Keratinocyte (primary cell): ENCODE results near the gene MSI2.

Source experiments
- CTCF ChIP-seq, 3 experiments: IDR thresholded peaks in 1 of 3; conservative IDR thresholded peaks in 1 of 3; optimal IDR thresholded peaks in 1 of 3; 2 replicates in 2 of 3; 3 replicates in 1 of 3; pipeline versions ENCODE3 to v1.5.1; 2011; ENCODE audit warnings: low read length in 3 of 3, mild to moderate bottlenecking in 3 of 3, moderate library complexity in 2 of 3, control low read depth in 1 of 3, inconsistent platforms in 1 of 3; ENCODE audit not compliant: insufficient read depth in 2 of 3; ENCODE audit errors: extremely low read depth in 1 of 3
- EZH2 ChIP-seq: IDR thresholded peaks from one replicate; pipeline ENCODE4 v1.6.1; 2012; ENCODE audit warnings: inconsistent platforms, mild to moderate bottlenecking, low read length, moderate library complexity

DNA sequence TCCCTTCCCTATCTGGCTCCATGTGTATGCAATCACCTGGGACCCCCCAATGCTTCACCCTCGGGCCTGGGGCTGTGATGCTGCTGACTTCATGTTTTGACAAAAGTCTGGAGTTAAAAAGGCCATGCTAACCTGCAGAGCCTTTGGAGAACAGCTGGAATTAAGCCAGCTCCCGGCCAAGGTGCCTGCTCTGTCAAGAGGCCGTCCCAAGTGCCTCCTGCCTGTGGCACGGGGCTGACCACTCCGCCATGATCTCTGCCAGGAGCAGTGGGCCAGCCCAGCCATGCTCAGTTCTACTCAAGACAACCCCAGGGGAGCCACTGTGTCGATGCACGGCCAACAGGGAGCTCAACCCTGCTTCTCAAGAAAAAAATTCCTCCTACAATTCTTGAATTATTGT is 395.1 kb downstream of the MSI2 start:
- no peak for TF ChIP-seq CTCF (optimal IDR thresholded peaks at IDR 0.05 in 1 of 3, IDR thresholded peaks at IDR 0.05 in 1 of 3, conservative IDR thresholded peaks at IDR 0.05 in 1 of 3; ENCODE audit: extremely low read depth in 1 of 3, insufficient read depth in 2 of 3, low read length in 3 of 3)
- TF ChIP-seq EZH2, result no peak
